Fibroblast of skin of right quadriceps (primary cell): ENCODE results near the gene NPM3.

Experiments used
- DNase-seq: peaks from one replicate; pipeline ENCODE4 v3.0.0-alpha.2; 2013

NPM3 gene

GRCh38 chr10:101773923-101774588 lies 9.2 kb downstream of the NPM3 start:
- no peak for DNase-seq

GRCh38 chr10:101772895-101773761 lies 10.1 kb downstream of the NPM3 start:
- no peak for DNase-seq

- no peak for DNase-seq
Observed at GRCh38 chr10:101772017-101772894, 11.0 kb downstream of the NPM3 start.

- DNase-seq: no peak
Observed at GRCh38 chr10:101771380-101771779, 11.9 kb downstream of the NPM3 start.

GRCh38 chr10:101770331-101771215 lies 12.7 kb downstream of the NPM3 start:
- no peak for DNase-seq

GRCh38 chr10:101769541-101770180 lies 13.6 kb downstream of the NPM3 start:
- no peak for DNase-seq

- DNase-seq: no peak
Observed at GRCh38 chr10:101768791-101769170, 14.5 kb downstream of the NPM3 start.

- DNase-seq: no peak
Observed at GRCh38 chr10:101767966-101768790, 15.1 kb downstream of the NPM3 start.

- no peak for DNase-seq
Observed at GRCh38 chr10:101767600-101767945, 15.7 kb downstream of the NPM3 start.

- no peak for DNase-seq
Observed at GRCh38 chr10:101766753-101767599, 16.3 kb downstream of the NPM3 start.

GRCh38 chr10:101766306-101766705 lies 16.9 kb downstream of the NPM3 start:
- no peak for DNase-seq

GRCh38 chr10:101763141-101763846 lies 20.0 kb downstream of the NPM3 start:
- no peak for DNase-seq

- DNase-seq: no peak
Observed at GRCh38 chr10:101762736-101763135, 20.5 kb downstream of the NPM3 start.

- DNase-seq: no peak
Observed at GRCh38 chr10:101761226-101761625, 22.0 kb downstream of the NPM3 start.

GRCh38 chr10:101760510-101760909 lies 22.7 kb downstream of the NPM3 start:
- DNase-seq: no peak

- no peak for DNase-seq
Observed at GRCh38 chr10:101759309-101760247, 23.7 kb downstream of the NPM3 start.

GRCh38 chr10:101758858-101759257 lies 24.4 kb downstream of the NPM3 start:
- DNase-seq: no peak

GRCh38 chr10:101752241-101752640 lies 31.0 kb downstream of the NPM3 start:
- no peak for DNase-seq
